ENCODE results near the gene SALL3.
A peak's percentile ranks its signal among the peaks of the same experiment; 100 is the strongest.
"Not testable (repeated sequence)": the region's sequence is repeated elsewhere in the genome, so short reads cannot be mapped to it uniquely, and the experiment has no call there.

The SALL3 gene

GRCh38 chr18:78937166-78937565 is 42.5 kb upstream of the SALL3 start:
- H3K4me3 ChIP-seq (ENCODE audit: low read length) = no peak overlapping the region
- no peaks in the 10 kb centered on the region for H4K20me1 ChIP-seq (ENCODE audit: insufficient read depth, low read length)
- no peak for DNase-seq
- H3K9me2 ChIP-seq (replicated peaks; ENCODE audit: insufficient read depth, low read length) = no peaks in the 10 kb centered on the region
- H2AFZ ChIP-seq (ENCODE audit: low read length) = no peak overlapping the region
- no peak overlapping the region for H3K27ac ChIP-seq (ENCODE audit: low read length)
- H3K4me1 ChIP-seq (ENCODE audit: low read length) = no peaks in the 10 kb centered on the region
- no peaks in the 10 kb centered on the region for H3F3A ChIP-seq (ENCODE audit: insufficient read depth, low read length)
- H3K27me3 ChIP-seq (replicated peaks; ENCODE audit: insufficient read depth, low read length) = 0 out of 2 replicates have a peak, but pooled peaks cover 5% of the 10 kb centered on the region
- no peak for TF ChIP-seq EZH2phosphoT487 (IDR thresholded peaks at IDR 0.05; ENCODE audit: low read length)
- TF ChIP-seq EZH2 (optimal IDR thresholded peaks at IDR 0.05; ENCODE audit: low read depth, low read length) = no peak
- TF ChIP-seq, protein P1, sequence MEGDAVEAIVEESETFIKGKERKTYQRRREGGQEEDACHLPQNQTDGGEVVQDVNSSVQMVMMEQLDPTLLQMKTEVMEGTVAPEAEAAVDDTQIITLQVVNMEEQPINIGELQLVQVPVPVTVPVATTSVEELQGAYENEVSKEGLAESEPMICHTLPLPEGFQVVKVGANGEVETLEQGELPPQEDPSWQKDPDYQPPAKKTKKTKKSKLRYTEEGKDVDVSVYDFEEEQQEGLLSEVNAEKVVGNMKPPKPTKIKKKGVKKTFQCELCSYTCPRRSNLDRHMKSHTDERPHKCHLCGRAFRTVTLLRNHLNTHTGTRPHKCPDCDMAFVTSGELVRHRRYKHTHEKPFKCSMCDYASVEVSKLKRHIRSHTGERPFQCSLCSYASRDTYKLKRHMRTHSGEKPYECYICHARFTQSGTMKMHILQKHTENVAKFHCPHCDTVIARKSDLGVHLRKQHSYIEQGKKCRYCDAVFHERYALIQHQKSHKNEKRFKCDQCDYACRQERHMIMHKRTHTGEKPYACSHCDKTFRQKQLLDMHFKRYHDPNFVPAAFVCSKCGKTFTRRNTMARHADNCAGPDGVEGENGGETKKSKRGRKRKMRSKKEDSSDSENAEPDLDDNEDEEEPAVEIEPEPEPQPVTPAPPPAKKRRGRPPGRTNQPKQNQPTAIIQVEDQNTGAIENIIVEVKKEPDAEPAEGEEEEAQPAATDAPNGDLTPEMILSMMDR (IDR thresholded peaks at IDR 0.05; ENCODE audit: low read length) = no peak
- H3K9ac ChIP-seq (ENCODE audit: low read length) = no peak overlapping the region
- no peaks in the 10 kb centered on the region for H3K79me2 ChIP-seq (ENCODE audit: low read length)
- no peaks in the 10 kb centered on the region for H3K9me3 ChIP-seq (replicated peaks; ENCODE audit: insufficient read depth, low read length)
- no peak overlapping the region for H3K4me2 ChIP-seq (ENCODE audit: low read depth, low read length)
- H3K36me3 ChIP-seq (replicated peaks; ENCODE audit: insufficient read depth, low read length) = no peaks in the 10 kb centered on the region

- H4K20me1 ChIP-seq (ENCODE audit: insufficient read depth, low read length) = no peaks in the 10 kb centered on the region
- H3K79me2 ChIP-seq (ENCODE audit: low read length) = no peaks in the 10 kb centered on the region
- no peak overlapping the region for H3K27ac ChIP-seq (ENCODE audit: low read length)
- TF ChIP-seq EZH2phosphoT487 (IDR thresholded peaks at IDR 0.05; ENCODE audit: low read length) = no peak
- no peak for TF ChIP-seq EZH2 (optimal IDR thresholded peaks at IDR 0.05; ENCODE audit: low read depth, low read length)
- TF ChIP-seq, protein P1 (IDR thresholded peaks at IDR 0.05; ENCODE audit: low read length) = no peak
- H3K9ac ChIP-seq (ENCODE audit: low read length) = no peak overlapping the region
- H2AFZ ChIP-seq (ENCODE audit: low read length) = no peak overlapping the region
- no peak overlapping the region for H3K4me2 ChIP-seq (ENCODE audit: low read depth, low read length)
- H3K4me3 ChIP-seq (ENCODE audit: low read length) = no peak overlapping the region
- no peaks in the 10 kb centered on the region for H3K9me3 ChIP-seq (replicated peaks; ENCODE audit: insufficient read depth, low read length)
- DNase-seq = peak; percentile 19
- no peaks in the 10 kb centered on the region for H3K36me3 ChIP-seq (replicated peaks; ENCODE audit: insufficient read depth, low read length)
- no peaks in the 10 kb centered on the region for H3F3A ChIP-seq (ENCODE audit: insufficient read depth, low read length)
- no peaks in the 10 kb centered on the region for H3K4me1 ChIP-seq (ENCODE audit: low read length)
- H3K27me3 ChIP-seq (replicated peaks; ENCODE audit: insufficient read depth, low read length) = 0 out of 2 replicates have a peak, but pooled peaks cover 6% of the 10 kb centered on the region
- no peaks in the 10 kb centered on the region for H3K9me2 ChIP-seq (replicated peaks; ENCODE audit: insufficient read depth, low read length)
Measured at GRCh38 chr18:78939105-78939504, 40.5 kb upstream of the SALL3 start.

DNA sequence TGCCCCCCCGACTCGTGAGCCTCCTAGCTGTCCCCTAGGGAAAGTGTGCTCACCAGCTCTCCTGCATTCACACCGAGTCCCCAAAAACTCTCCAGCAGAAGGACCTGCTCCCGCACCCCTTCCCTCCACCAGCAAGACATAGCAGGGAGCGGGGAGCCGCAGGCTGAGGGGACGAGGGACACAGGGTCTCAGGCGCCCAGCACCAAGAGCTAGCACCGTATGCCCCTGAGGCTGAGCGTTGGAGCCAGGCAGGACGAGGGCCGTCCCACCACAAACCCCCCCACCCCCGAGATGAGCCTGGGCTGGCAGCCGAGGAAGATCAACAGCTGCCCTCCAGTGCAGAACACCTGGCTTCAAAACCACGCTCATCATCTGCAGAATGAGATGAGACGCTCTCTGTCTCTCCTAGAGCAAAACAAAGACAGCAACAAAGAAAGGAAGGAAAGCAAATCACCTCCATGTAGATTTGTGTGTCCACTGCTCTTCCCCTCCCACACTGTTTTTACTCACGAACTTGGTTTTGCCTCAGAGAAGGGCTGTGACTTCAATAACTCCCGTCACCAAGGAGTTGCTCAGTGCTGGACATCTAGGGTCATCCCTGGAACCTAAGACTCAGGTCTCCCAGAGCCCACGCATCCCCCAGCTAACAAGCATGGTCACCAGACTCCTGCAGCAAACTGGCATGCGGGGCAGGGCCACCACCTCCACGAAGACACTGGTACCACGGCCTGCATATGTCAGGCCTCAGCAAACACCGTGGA is 39.7 kb upstream of the SALL3 start:
- Histone ChIP-seq H2AFZ (ENCODE audit: low read length) (no peak overlapping the region), H3K4me3 (ENCODE audit: low read length) (no peak overlapping the region), H3K9me2 (replicated peaks; ENCODE audit: insufficient read depth, low read length) (no peaks in the 10 kb centered on the region), H3K79me2 (ENCODE audit: low read length) (no peaks in the 10 kb centered on the region), H3F3A (ENCODE audit: insufficient read depth, low read length) (no peaks in the 10 kb centered on the region), H3K36me3 (replicated peaks; ENCODE audit: insufficient read depth, low read length) (no peaks in the 10 kb centered on the region), H3K4me1 (ENCODE audit: low read length) (no peaks in the 10 kb centered on the region), H3K27ac (ENCODE audit: low read length) (no peak overlapping the region), H3K9ac (ENCODE audit: low read length) (no peak overlapping the region), H4K20me1 (ENCODE audit: insufficient read depth, low read length) (no peaks in the 10 kb centered on the region), H3K4me2 (ENCODE audit: low read depth, low read length) (no peak overlapping the region), H3K9me3 (replicated peaks; ENCODE audit: insufficient read depth, low read length) (no peaks in the 10 kb centered on the region), H3K27me3 (replicated peaks; ENCODE audit: insufficient read depth, low read length) (0 out of 2 replicates have a peak, but pooled peaks cover 6% of the 10 kb centered on the region)
- TF ChIP-seq EZH2phosphoT487 (IDR thresholded peaks at IDR 0.05; ENCODE audit: low read length) (no peak), EZH2 (optimal IDR thresholded peaks at IDR 0.05; ENCODE audit: low read depth, low read length) (no peak)
- TF ChIP-seq, protein P1 (IDR thresholded peaks at IDR 0.05; ENCODE audit: low read length) = no peak
- no peak for DNase-seq

GRCh38 chr18:78942236-78942635 is 37.4 kb upstream of the SALL3 start:
- H3K4me2 ChIP-seq (ENCODE audit: low read depth, low read length); H3K9me2 ChIP-seq (replicated peaks; ENCODE audit: insufficient read depth, low read length); H4K20me1 ChIP-seq (ENCODE audit: insufficient read depth, low read length); H3K36me3 ChIP-seq (replicated peaks; ENCODE audit: insufficient read depth, low read length); H3K9me3 ChIP-seq (replicated peaks; ENCODE audit: insufficient read depth, low read length); H2AFZ ChIP-seq (ENCODE audit: low read length); DNase-seq; H3K79me2 ChIP-seq (ENCODE audit: low read length); H3K9ac ChIP-seq (ENCODE audit: low read length); H3K4me1 ChIP-seq (ENCODE audit: low read length); H3K27ac ChIP-seq (ENCODE audit: low read length); H3F3A ChIP-seq (ENCODE audit: insufficient read depth, low read length); H3K27me3 ChIP-seq (replicated peaks; ENCODE audit: insufficient read depth, low read length); H3K4me3 ChIP-seq (ENCODE audit: low read length): not testable (repeated sequence)
